Activated gamma-delta T cell treated with anti-CD3 and anti-CD28 coated beads, Interleukin-2, amount 50 U/mL, for 16 hours (primary cell): ENCODE results near the gene HIVEP3.

Experiments used
- DNase-seq: peaks from one replicate; pipeline ENCODE4 v3.0.0-alpha.2; 2020; ENCODE audit warnings: low read depth

HIVEP3 gene

DNA sequence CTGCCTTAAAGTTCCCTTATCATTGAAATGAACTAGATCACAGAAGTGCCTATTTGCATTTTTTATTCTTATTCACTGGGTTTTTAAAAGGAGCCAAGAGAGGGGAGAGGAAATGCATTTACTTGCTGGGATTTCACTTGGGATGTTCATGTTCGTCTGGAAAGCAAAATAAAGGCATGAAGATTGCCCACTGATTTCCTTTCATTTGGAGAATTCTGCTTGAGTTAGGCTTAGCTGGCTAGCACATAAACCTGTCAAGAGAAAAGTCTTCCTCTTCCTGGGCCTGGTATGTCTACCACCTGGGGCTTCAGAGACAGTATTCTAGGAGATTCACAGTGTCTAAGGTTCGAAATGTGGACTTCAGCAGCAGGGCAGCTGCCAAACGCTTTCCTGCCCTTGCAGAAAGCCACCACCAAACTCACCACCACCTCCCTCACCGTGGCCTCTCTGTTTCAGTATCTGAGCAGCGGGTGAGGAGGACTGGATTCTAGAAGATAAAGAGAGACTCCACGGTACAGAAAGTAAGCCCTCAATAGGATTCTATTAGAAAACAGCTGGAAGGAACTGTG is 44.5 kb downstream of the HIVEP3 start:
- no peak for DNase-seq

GRCh38 chr1:41872074-41872473 is 46.6 kb downstream of the HIVEP3 start:
- DNase-seq = no peak

DNA sequence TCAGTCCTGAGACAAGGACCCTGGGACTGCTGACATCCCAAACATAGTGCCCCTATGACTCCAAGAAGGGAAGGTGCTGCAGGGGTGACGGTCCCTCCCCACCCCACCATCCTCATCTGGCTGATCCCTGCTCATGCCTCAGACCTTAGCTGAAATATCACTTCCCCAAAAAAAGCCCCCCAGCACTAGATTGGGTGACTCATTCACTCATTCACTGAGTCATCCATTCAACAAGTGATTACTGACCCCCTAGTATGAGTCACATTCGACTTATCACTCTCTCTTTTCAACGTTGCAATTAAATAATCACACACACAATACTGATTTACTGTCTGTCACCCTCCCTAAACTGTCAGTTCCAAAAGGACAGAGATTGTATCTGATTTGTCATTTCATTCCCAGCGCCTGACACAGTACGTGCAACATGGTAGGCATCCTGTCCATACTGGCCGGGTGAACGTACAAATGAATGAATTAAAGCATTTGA is 48.6 kb downstream of the HIVEP3 start:
- DNase-seq = no peak

GRCh38 chr1:41868241-41868998 is 50.3 kb downstream of the HIVEP3 start:
- no peak for DNase-seq

DNA sequence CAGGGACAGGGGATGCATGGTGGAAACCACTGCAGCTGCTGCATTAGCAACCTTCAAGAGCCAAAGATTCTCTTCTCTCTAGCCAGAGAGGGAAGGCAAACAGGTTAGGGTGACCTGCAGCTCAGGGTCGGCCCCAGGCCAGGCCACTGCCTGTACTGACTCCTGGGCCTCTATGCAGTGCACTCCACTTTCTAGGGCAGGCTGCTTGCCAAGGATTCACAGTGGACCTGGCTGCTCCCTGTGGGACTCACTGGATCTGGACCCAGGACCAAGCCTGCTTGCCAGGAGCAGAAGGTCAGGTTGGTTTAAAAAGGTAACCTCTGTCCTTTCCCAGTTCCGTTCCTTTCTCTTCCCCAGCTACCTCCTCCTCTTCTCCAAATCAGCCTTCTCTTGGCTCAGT is 52.4 kb downstream of the HIVEP3 start:
- no peak for DNase-seq

GRCh38 chr1:41864471-41865040 is 54.2 kb downstream of the HIVEP3 start:
- DNase-seq = no peak

DNA sequence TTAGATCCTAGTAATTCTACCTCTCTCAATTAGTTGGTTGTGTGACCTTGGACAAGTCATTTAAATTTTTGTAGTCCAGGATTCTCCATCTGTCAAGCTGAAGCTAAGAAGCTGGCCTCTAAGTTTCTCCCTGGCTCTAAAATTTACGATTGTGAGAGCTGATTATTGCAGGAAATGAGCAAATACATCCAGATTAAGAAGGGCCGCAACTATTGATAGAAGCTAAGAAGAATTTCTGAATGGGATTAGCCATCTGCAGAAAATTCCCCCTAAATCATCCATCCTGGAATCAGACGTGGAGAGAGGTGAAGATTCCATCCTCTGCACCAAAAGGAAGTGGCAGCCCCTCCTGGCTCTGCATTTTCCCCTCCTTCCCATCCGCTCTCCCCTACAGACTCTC is 55.0 kb downstream of the HIVEP3 start:
- no peak for DNase-seq

DNA sequence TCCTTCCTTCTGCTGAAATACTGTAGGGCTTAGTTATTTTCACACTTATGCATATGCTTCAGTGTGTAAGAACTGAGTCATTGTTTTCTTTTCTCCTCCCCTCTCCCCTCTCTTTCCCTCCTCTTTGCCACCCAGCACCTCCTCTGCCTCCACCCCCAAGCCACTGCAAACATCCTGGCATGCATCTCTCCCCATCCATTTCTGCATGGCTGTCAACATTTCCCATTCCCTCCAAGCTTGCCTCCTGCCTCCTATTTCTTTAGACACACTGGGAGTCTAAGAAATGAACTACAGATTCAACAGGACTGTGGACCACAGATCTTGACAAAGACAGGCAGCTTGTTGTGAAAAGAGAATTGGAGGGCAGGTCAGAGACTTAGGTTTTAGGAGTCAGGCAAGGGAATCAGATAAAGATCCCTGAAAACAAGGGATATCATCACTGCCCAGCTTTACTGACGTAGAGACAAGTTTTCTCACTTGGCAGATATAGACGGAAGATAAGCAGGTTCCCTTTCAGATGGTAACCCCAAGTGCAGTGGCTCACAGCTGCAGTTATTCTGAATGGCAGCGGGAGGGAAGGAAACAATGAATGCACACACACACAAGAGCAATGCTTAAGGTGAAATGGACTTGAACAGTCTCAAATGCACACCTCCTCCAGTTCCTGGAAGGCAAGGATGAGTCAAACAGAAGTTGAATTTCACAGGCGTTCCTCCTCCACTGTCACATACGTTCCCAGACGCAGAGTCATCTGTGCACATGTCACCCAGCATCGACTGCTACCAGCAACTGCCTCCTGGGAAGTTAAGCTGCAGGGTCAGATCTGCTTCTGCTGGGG is 56.1 kb downstream of the HIVEP3 start:
- peak; percentile 12 for DNase-seq

- DNase-seq = no peak
Measured at GRCh38 chr1:41861535-41862383, 57.0 kb downstream of the HIVEP3 start.

GRCh38 chr1:41860771-41861170 is 58.0 kb downstream of the HIVEP3 start:
- no peak for DNase-seq

GRCh38 chr1:41860214-41860613 is 58.5 kb downstream of the HIVEP3 start:
- no peak for DNase-seq

GRCh38 chr1:41859686-41860085 is 59.0 kb downstream of the HIVEP3 start:
- no peak for DNase-seq

- DNase-seq = no peak
Measured at GRCh38 chr1:41856944-41857285, 61.8 kb downstream of the HIVEP3 start.

DNA sequence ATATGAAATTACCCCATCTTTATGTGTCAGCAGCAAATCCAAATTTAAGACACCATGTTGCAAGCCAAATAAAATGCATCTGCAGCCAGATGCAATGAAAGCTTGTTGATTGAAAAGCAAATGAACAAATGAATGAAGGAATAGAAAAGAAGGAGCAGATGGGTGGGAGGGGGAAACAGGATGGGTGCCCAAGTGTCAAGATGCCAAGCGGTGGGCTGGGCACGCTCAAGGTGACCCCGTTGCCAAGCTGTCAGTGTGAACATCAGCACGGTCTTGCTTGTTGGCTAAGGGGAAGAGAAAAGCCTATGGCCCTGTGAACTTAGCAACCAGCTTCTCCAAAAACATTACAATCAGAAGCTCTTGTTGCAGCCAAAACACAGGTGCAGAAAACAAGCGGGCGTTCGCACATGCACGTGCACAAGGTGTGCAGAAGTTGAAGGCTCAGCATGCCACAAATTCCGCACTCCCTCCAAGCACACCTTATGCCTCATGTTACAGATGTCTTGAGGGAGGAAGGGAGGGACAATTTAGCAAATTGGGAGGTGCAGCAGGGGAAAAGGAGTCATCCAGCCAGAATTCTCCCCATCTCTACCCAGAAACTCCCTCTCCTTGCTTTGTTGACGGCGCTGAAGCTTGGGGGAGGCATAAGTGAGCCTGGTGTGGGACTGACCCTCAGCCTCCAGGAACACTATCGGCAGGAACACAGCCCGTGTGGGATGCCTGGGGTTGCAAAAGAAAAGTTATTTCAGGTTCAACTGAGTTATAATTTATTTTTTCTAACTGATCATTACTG is 62.4 kb downstream of the HIVEP3 start:
- no peak for DNase-seq

DNA sequence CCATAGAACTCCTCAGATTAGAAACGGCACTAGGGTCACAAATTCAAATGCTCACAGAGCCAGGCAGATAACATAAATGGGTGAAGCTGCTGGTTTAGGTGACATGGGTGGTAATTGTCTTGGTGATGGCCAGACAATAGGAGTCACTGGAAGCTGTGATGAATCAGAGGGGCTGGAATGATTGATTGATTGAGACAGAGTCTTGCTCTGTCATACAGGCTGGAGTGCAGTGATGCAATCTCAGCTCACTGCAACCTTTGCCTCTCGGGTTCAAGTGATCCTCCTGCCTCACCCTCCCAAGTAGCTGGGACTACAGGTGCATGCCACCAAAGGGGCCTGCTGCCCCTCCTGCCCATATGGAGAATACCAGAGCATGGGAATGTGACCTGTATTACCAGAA is 63.0 kb downstream of the HIVEP3 start:
- DNase-seq = no peak

GRCh38 chr1:41853907-41854306 is 64.8 kb downstream of the HIVEP3 start:
- no peak for DNase-seq

DNA sequence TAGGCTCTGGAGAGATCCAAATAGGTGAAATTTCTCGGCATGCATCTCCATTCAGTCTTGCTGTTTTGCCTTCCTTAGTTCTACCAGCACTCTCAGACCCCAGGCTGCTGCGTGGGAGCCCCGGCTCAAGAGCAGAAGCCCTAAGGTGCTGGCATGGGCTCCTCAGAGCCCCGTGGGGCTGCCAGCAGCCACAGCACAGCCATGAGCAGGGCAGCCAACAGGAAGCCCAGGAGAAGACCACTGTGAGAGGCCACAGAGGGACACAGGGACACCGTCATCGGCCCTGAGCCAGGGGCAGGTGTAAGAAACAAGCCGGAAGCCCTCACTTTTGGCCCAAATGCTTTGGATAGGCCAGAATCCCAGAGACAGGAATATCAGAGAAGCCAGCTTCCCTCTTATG is 66.6 kb downstream of the HIVEP3 start:
- no peak for DNase-seq

- DNase-seq = no peak
Measured at GRCh38 chr1:41851589-41851988, 67.1 kb downstream of the HIVEP3 start.

DNA sequence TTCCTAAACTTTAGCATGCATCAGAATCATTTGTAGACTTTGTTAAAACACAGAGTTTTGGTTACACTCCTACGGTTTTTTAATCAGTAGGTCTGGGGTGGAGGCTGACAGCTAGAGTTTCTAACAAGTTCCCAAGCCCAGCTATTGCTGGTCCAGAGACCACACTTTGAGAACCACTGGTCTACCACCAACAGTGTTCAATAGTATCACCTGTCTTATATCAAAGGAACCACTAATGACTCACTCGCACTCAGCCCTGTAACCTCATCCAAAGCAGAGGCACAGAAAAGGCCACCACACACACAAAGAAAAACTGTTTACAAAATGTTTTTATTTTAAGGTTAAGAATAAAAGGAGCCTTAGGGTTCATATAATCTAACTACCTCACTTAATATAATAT is 68.7 kb downstream of the HIVEP3 start:
- DNase-seq = no peak

GRCh38 chr1:41849211-41849759 is 69.4 kb downstream of the HIVEP3 start:
- no peak for DNase-seq
